Cardiac muscle cell (in vitro differentiated cells and primary cell): ENCODE data around the gene SYCE3. TPM values are rescaled to one million over a fixed set of nuclear protein-coding genes. Genes with fewer than 3 reads are reported as not detected.

Experiments
- DNase-seq, 2 donors: peaks; one replicate each; pipeline versions ENCODE4 v3.0.0 to v3.0.0-alpha.2; 2010 to 2017; ENCODE audit warnings: low read depth in 1 of 2, low spot score in 1 of 2
- H3K27ac ChIP-seq: fragments of 200-600 bp; sonication (generic); 2 replicates; pipeline ENCODE4 v1.5.1; 2016
- H3K27me3 ChIP-seq: fragments of 200-600 bp; sonication (generic); 2 replicates; pipeline ENCODE4 v1.6.0; 2016; ENCODE audit warnings: control low read depth
- H3K36me3 ChIP-seq: fragments of 200-600 bp; sonication (generic); 2 replicates; pipeline ENCODE4 v1.5.1; 2016; ENCODE audit warnings: control low read depth
- H3K4me1 ChIP-seq: fragments of 200-600 bp; sonication (generic); 2 replicates; pipeline ENCODE4 v1.8.1; 2017; ENCODE audit warnings: low read depth, mild to moderate bottlenecking, mixed run types
- H3K4me3 ChIP-seq: fragments of 200-600 bp; sonication (generic); 2 replicates; pipeline ENCODE4 v1.5.1; 2016; ENCODE audit warnings: mild to moderate bottlenecking
- H3K9me3 ChIP-seq: fragments of 200-600 bp; sonication (generic); 2 replicates; pipeline ENCODE4 v1.5.1; 2017; ENCODE audit warnings: low read depth, mild to moderate bottlenecking, control low read depth
- polyA plus RNA-seq: library from polyadenylated mRNA; unstranded; fragments of >200 nt; fragmentation: Nextera tagmentation; extraction: Ambion mirVana; gene quantifications from 2 replicates; pipeline ENCODE4 v1.2.1, GENCODE V29; 2016
- total RNA-seq: library from RNA; depleted of rRNA; stranded (reverse); fragments of >200 nt; gene quantifications from 2 replicates; pipeline ENCODE4 v1.2.3, GENCODE V29; 2016
- TF ChIP-seq, protein P1 (sequence below): IDR thresholded peaks from 2 replicates; pipeline ENCODE4 v1.5.1; 2012; ENCODE audit warnings: low read depth, mild to moderate bottlenecking, low read length

SYCE3 gene
- total and polyA plus RNA-seq, 2 experiments from 2014 or later: not detected

- peaks cover 23% of the 10 kb centered on the region for H3K36me3 ChIP-seq
- H3K9me3 ChIP-seq: no peaks in the 10 kb centered on the region
These were observed 43.6 kb downstream of the SYCE3 start for GRCh38 chr22:50519151-50519550.

GRCh38 chr22:50518606-50519005 lies 44.1 kb downstream of the SYCE3 start:
- DNase-seq: no peak
- peaks cover 23% of the 10 kb centered on the region for H3K36me3 ChIP-seq
- no peak overlapping the region for H3K27ac ChIP-seq
- H3K4me3 ChIP-seq: no peak overlapping the region
- H3K9me3 ChIP-seq: no peaks in the 10 kb centered on the region
- H3K27me3 ChIP-seq: no peaks in the 10 kb centered on the region
- TF ChIP-seq, protein P1, sequence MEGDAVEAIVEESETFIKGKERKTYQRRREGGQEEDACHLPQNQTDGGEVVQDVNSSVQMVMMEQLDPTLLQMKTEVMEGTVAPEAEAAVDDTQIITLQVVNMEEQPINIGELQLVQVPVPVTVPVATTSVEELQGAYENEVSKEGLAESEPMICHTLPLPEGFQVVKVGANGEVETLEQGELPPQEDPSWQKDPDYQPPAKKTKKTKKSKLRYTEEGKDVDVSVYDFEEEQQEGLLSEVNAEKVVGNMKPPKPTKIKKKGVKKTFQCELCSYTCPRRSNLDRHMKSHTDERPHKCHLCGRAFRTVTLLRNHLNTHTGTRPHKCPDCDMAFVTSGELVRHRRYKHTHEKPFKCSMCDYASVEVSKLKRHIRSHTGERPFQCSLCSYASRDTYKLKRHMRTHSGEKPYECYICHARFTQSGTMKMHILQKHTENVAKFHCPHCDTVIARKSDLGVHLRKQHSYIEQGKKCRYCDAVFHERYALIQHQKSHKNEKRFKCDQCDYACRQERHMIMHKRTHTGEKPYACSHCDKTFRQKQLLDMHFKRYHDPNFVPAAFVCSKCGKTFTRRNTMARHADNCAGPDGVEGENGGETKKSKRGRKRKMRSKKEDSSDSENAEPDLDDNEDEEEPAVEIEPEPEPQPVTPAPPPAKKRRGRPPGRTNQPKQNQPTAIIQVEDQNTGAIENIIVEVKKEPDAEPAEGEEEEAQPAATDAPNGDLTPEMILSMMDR: no peak
- H3K4me1 ChIP-seq: no peaks in the 10 kb centered on the region

More at GRCh38 chr22:50519151-50519550, 43.6 kb downstream of the SYCE3 start:
- no peak overlapping the region for H3K27ac ChIP-seq
- DNase-seq: no peak
- peaks cover 2% of the 10 kb centered on the region for H3K4me1 ChIP-seq
- TF ChIP-seq, protein P1: no peak
- no peak overlapping the region for H3K4me3 ChIP-seq
- no peaks in the 10 kb centered on the region for H3K27me3 ChIP-seq

DNA sequence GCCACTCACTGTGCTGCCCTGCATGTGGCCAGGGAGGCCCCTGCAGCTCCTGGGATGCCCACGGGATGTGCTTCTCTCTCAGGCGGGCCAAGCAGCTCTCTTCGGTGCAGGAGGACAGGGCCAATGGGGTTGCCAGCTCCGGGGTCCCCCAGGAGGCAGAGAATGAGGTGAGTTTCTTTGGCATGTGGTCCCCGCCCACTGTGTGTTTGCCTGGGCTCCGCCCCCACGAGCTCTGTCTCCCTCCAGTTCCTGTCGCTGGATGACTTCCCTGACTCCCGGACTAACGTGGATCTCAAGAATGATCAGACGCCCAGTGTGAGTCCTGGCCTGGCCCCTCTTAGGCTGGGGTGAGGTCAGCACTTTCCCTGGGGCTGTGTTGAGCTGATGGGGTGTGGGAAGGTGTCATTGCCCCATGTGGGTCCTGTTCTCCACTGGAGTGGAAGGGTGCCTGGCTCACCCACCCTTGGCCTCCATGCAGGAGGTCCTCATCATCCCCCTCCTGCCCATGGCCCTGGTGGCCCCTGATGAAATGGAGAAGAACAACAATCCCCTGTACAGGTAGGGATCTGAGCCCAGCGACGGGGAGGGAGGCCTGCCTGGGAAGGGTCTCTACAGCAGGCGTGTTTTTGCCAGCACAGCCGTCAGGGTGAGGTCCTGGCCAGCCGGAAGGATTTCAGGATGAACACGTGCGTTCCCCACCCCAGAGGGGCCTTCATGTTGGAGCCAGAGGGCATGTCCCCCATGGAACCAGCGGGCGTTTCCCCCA lies 45.0 kb downstream of the SYCE3 start:
- Histone ChIP-seq H3K36me3 (peaks cover 19% of the 10 kb centered on the region), H3K27me3 (no peaks in the 10 kb centered on the region), H3K27ac (no peak overlapping the region), H3K4me1 (no peaks in the 10 kb centered on the region), H3K4me3 (no peak overlapping the region), H3K9me3 (no peaks in the 10 kb centered on the region)
- TF ChIP-seq, protein P1: no peak
- DNase-seq: no peak

DNA sequence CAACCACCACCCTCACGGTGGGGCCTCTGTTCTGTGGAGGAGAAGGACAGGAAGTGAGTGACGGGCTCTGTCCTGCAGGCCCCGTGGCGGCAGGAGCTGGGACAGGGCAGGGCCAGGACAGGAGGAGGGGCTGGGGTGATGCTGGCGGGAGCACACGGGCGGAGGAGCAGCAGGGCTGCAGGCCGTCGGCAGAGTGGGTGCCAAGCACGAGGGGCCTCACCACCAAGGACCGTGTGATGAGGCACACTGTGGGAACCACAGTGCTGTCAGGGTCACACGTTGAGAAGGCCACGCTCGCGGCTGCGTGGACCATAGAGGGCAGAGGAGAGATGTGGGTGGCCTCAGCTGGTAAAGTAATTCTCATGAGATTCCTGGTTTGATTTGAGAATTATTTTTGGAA lies 45.8 kb downstream of the SYCE3 start:
- Histone ChIP-seq H3K4me1 (no peaks in the 10 kb centered on the region), H3K36me3 (peaks cover 14% of the 10 kb centered on the region)
- TF ChIP-seq, protein P1: no peak

GRCh38 chr22:50516068-50516467 lies 46.7 kb downstream of the SYCE3 start:
- no peak overlapping the region for H3K27ac ChIP-seq
- no peaks in the 10 kb centered on the region for H3K27me3 ChIP-seq
- no peak for DNase-seq
- no peaks in the 10 kb centered on the region for H3K4me1 ChIP-seq
- H3K36me3 ChIP-seq: peaks cover 14% of the 10 kb centered on the region
- TF ChIP-seq, protein P1: no peak
- no peak overlapping the region for H3K4me3 ChIP-seq
- H3K9me3 ChIP-seq: no peaks in the 10 kb centered on the region

More for the DNA sequence above, 45.8 kb downstream of the SYCE3 start:
- no peaks in the 10 kb centered on the region for H3K9me3 ChIP-seq
- no peaks in the 10 kb centered on the region for H3K27me3 ChIP-seq
- no peak for DNase-seq
- H3K27ac ChIP-seq: no peak overlapping the region
- H3K4me3 ChIP-seq: no peak overlapping the region
